Activated CD8-positive, alpha-beta memory T cell treated with anti-CD3 and anti-CD28 coated beads for 36 hours (primary cell): ENCODE data around the gene FRMD4A. TPM values are rescaled to one million over a fixed set of nuclear protein-coding genes. Genes with fewer than 3 reads are reported as not detected.
"Not testable (repeated sequence)": the region's sequence is repeated elsewhere in the genome, so short reads cannot be mapped to it uniquely, and the experiment has no call there.

Experiments
- CTCF ChIA-PET: fragments of 350-600 bp; sonication (Branson Sonifier 250); formaldehyde crosslinking; loops from one replicate; lab custom pipeline; 2021; ENCODE audit warnings: antibody characterized with exemption; lab: Charles Lee
- POLR2A ChIA-PET: fragments of 350-600 bp; sonication (Branson Sonifier 250); formaldehyde crosslinking; loops from one replicate; lab custom pipeline; 2021; ENCODE audit warnings: antibody characterized with exemption; lab: Charles Lee
- total RNA-seq, 2 experiments: library from RNA; stranded (reverse); gene quantifications; one replicate each; pipeline ENCODE4 v1.2.3, GENCODE V29; 2021

FRMD4A gene
- total RNA-seq, 2 experiments from 2014 or later, result 4.7 to 5.2 TPM

DNA sequence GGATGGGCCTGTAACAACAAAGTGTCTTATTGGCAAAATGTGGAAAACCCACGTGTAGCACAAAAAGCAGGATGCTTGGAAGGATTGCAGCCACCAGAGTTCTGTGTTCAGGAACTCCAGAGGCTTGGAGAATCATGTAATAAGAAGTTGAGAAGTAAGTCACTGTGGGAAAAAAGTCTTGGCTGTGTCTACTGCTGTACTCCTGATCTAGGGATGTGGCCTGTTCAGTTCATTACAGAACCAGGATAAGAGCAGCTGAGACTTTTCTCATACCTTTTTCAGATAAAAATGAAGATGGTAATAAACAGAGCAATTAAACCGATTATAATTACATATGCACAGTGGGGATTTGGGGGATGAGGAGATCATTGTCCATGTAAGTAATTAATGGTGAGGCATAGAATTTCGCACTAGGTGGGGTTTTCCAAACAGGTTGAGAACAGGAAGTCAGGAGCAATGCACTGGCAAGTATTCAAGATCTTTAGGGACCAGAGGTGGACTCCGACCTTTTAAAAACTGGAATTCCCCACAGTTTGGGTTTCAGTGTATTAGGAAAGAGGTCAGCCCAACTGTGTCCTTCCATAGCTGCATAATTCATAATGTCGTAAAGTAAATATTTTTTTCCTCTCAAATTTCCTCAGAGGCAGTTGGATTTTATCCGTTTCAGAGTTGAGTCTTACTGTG lies 281.7 kb downstream of the FRMD4A start:
- ChIA-PET CTCF (no interaction called here), POLR2A (no interaction called here)

DNA sequence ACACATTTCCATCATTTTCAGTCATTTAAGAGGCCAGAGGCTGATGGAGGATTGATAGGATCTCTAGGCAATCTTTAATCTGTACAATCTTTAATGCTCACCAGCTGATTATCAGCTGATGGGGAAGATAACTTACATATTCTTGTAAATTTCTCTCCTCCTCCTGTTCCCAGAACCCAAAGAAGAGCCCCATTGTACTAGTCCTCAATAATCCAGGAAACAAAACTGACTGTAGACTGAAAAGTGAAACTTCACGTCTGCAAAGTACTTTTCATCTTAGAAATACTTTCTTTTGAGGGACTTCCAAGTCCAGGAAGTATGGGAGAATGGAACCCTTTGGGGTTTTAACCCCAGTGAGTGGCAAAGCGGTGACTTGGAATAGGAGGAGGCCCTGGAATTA lies 283.3 kb downstream of the FRMD4A start:
- ChIA-PET POLR2A (no interaction called here), CTCF (no interaction called here)

- POLR2A ChIA-PET, CTCF ChIA-PET: not testable (repeated sequence)
Measured at GRCh38 chr10:14042051-14042450, 288.7 kb downstream of the FRMD4A start.

- ChIA-PET CTCF (no interaction called here), POLR2A (no interaction called here)
Measured at GRCh38 chr10:14040787-14041631, 289.7 kb downstream of the FRMD4A start.

GRCh38 chr10:14039968-14040668 lies 290.6 kb downstream of the FRMD4A start:
- ChIA-PET POLR2A (no interaction called here), CTCF (no interaction called here)

DNA sequence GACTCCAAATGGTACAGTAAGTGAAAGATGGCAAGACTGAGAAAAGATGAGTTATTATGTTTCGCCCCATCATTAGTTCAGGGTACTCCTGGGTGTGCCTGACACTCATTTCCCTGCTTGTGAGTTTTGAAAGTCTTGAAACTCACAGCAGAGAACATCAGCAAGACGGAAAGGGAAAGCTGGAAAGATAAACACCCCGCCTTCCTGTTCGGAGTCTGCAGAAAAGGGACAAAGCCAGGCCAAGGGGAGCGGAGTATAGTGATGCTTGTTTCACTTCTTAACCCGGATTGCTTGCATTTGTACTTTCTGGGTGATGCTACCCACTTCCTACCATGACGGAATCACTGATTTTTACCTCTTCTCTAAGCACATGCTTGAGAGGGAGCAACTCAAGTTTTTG lies 294.5 kb downstream of the FRMD4A start:
- ChIA-PET CTCF (interaction anchor here (0.6 kb wide), 1 partner anchor 1712 kb away, joined by 3 read pairs; no protein-coding TSS in a partner anchor), POLR2A (no interaction called here)

DNA sequence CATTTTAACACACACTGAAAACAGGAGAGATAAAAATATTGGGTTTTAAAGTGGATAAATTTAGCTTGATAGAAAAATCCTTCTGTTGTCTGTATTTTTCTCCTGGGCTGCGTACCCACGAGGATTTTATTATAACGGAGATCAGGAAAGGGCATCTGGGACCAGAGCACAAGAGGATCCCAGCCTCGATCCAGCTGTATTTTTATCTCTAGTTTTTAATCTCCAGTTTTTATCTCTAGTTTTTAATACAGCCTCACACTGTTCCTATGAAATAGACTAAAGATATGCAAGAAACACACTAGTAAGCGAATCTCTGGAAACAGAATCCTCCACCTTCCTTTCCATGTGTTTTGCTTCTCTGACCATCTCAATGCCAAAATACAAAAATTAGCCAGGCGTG lies 295.2 kb downstream of the FRMD4A start:
- ChIA-PET CTCF (no interaction called here), POLR2A (no interaction called here)

DNA sequence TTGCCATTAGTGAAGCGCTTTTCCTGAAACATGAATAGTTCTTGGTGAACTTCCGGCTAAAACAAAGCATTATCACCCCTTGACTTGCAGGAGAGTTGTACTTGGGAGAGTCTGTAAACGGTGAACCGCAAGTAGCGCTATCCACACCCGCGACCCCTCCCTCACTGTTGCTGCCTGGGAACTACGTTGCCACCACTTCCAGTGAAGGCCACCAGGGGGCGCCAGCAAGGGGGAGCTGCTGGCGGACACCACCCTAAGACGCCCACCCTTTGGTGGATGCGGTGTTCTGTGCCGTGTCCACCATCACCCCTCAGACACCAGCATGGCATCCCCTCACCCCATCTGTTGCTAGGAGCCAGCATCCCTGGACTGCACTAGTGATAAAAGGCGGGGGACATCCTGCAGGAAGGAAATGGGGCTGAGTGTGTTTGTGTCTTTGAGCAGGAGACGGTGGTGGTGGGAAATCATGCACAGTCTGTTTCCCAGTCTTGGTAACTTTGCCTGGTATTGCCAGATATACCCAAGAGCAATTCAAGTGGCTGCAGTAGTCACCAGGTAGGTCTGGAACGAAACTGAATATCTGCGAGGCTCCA lies 298.2 kb downstream of the FRMD4A start:
- ChIA-PET CTCF (no interaction called here), POLR2A (no interaction called here)

DNA sequence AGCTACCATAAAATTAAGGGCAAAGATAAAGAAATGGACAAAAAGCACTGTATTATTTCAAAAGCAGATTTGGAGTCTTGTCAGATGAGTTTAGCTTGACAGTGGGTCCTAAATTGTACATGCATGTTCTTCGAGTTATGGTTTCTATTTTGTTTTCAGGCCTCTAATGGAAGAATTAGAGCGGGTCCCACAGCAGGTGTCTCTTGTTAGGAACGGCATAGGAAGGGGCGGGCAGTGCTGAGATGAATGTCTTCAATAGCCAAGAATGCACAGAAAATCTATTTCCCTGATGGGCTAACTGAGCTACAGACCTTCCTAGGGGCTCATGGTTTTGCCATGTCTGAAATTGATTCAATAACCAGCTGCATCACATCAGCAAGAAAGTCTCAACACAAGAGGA lies 304.4 kb downstream of the FRMD4A start:
- POLR2A ChIA-PET, result interaction anchor here (0.6 kb wide), 1 partner anchor 760 kb away, joined by 5 read pairs; no protein-coding TSS in a partner anchor
- CTCF ChIA-PET, result no interaction called here

DNA sequence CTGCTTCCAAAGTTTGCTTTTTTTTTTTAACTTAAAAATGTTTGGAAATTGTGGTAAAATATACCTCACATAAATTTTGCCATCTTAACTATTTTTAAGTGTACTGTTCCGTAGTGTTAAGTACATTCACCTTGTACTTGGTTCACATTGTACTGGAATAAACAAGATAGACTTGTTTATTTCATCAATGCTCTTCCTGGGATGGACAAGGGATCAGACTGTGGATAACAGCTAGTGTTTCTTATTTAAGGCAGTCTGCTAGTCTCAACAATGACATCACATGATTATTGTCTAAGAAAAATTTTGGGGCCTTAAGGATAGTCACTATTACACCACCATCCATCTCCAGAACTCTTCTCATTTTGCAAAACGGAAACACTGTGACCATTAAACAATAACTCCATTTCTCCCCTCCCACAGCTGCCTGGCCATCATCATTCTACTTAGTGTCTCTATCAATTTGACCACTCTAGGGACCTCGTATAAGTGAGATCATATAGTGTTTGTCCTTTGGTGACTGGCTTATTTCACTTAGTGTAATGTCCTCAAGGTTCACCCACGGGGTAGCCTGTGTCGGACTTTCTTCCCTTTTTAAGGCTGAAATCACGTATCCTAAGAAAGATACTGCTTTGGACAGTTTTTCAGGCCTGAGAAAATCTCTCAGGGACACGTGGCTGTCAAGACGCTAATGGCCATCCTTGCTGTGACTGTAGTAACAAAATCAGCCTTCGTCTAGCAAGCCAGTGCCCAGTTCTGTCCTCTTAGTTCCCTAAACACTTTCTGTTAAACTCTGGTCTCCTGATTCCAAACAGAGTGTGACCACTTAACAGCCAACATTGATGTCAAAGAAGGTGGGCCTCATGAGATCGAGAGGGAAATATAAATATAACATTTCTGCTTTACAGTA lies 305.2 kb downstream of the FRMD4A start:
- ChIA-PET CTCF (no interaction called here), POLR2A (no interaction called here)

GRCh38 chr10:14024329-14025202 lies 306.2 kb downstream of the FRMD4A start:
- ChIA-PET POLR2A (no interaction called here), CTCF (no interaction called here)

- ChIA-PET CTCF (no interaction called here), POLR2A (no interaction called here)
Measured at GRCh38 chr10:14023673-14024328, 306.9 kb downstream of the FRMD4A start.

DNA sequence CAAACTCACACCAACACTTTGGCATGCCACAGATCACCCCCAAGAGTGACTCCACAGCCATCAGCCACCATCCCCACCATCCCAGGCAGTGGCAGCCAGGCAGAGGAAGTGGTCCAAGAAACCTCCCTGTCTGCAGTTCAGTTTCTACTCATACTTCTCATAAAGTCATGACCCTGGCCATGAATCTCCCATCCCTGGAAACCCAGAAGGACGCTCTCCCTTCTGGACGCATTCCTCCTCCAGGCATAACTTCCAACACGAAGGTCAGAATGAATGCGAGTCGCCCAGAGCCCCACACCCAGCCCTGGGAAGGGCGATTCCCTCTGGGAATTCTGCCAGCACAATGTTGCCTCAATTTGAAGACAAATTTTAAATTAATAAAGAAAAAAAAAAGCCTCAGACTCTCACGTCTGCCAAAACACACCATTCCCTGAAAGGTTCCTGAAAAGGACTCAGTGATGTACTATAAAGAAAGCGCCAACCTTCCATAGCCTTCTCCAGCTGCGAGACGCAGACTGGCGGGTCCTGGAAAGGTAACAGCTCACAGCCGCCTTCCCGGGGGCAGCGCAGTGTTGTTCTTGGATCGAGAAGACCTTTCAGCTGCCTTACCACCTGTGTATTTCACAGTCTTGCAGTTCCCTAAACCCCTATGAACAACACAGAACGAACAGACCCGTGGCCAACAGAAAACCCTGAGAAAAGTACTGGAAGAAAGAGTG lies 307.6 kb downstream of the FRMD4A start:
- POLR2A ChIA-PET, result interaction anchor here (0.5 kb wide), 1 partner anchor 27 kb away, joined by 3 read pairs; no protein-coding TSS in a partner anchor
- CTCF ChIA-PET, result no interaction called here

DNA sequence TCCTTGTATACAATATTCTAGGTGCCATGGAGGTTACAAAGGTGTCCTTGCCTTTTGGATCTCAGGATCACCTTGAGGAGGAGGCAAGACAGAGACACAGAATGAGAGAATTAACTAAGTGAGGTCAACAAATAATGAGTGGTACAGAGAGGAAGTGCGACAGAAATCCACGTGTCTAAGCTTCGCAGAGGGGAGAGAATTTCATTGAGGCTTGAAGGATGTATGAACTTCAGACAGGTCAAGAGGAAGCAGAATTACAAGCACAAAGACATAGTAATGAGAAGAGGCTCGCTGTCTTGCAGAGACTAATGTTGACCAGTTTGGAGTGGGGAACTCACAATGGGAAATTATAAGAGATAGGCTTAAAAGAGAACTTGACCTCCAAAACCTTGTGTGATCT lies 308.7 kb downstream of the FRMD4A start:
- ChIA-PET POLR2A (no interaction called here), CTCF (no interaction called here)

DNA sequence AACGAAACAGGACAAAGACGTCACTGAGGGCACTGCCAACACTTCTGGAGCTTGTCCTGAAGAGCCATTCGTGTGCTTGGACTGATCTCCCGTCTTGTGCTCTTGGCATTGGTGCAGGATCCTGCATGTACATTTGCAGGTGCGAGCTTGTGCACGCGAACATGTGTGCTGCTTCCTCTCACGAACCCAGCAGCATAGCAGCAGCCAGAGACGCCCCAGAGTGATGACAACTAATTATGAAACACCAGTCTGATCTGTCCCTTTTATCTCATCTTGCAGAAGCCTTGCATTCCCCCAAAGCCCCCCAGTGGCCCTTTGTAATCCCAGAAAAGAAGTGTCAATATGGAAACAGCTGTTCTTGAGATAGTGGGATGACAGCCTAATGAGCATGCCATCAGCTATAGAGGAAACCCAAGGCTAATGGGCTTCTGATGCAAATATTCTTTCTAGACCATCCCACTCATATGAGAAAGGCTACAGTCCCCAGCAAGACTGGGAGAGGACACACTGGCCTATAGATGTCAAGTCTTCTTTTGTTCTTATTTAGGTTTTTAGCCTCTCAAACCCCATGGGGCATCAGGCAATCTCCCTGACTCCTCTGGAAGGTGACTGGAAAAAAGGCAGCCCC lies 310.6 kb downstream of the FRMD4A start:
- ChIA-PET CTCF (no interaction called here), POLR2A (no interaction called here)

DNA sequence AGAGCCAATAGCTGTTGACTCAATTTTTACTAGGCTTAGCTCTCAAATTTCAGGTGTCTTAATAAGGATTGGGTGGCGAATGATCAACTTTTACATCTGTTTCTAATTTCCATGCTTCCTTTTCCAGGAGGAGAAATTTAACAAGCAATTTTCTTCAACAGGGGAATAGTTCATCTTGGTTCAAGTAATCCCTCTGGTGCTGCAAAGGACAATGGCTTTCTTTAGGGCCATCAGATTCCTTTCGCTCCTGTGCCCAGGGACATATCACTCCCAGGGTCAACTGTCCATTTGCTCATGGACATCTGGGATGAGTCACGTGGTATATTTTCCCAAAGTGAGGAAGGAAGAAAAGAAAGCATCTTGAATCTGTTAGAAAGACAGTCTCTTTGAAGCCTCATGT lies 313.3 kb downstream of the FRMD4A start:
- ChIA-PET POLR2A (no interaction called here), CTCF (no interaction called here)
